K562 (cell line): ENCODE data around the gene TRIM2. TPM values are rescaled to one million over a fixed set of nuclear protein-coding genes. Genes with fewer than 3 reads are reported as not detected.
A peak's percentile ranks its signal among the peaks of the same experiment; 100 is the strongest.

ENCODE experiments used
- ATAC-seq: fragments of 200-7000 bp; cut with Tn5 transposase; 3 replicates; pipeline ENCODE4 v1.9.1; 2020; ENCODE audit warnings: moderate library complexity
- BruUV-seq: library from RNA; stranded (reverse); fragments of 400-500 nt; replicated peaks from 2 replicates; lab custom pipeline; 2021; lab: Mats Ljungman, UMichigan
- CTCF ChIA-PET: fragments of 300-600 bp; formaldehyde crosslinking; extraction: SDS; loops from one replicate; lab custom pipeline; 2021; ENCODE audit warnings: low intra/inter-chr PET ratio; lab: Yijun Ruan, JAX
- POLR2A ChIA-PET: fragments of 300-600, 350-650 bp; sonication (Branson Sonifier 250); formaldehyde crosslinking; extraction: SDS; loops from one replicate; lab custom pipeline; 2021; ENCODE audit warnings: antibody characterized with exemption, inconsistent platforms; lab: Yijun Ruan, JAX
- DNase-seq, 4 experiments: peaks; one replicate each; pipeline versions ENCODE4 v3.0.0 to v3.0.0-alpha.2; 2011 to 2018; ENCODE audit warnings: low spot score in 3 of 4, mixed read lengths in 3 of 4; ENCODE audit errors: extremely low read depth in 1 of 4
- FAIRE-seq: peaks from 2 replicates; lab custom pipeline; 2011; peaks lifted over from hg19 to GRCh38; lab: Jason Lieb, UNC
- H2AFZ ChIP-seq: 2 replicates; pipeline ENCODE4 v1.6.0; 2011; ENCODE audit warnings: low read depth, low read length, control low read depth, inconsistent platforms
- H3K27ac ChIP-seq: fragments of 200-600 bp; 3 replicates; pipeline ENCODE4 v1.8.0; 2011; ENCODE audit warnings: low read depth, mild to moderate bottlenecking, control low read depth, inconsistent platforms, low read length, moderate library complexity, mixed read lengths; ENCODE audit errors: extremely low read depth
- H3K27me3 ChIP-seq, 2 experiments: fragments of 300-600 bp in 1 of 2; 2 replicates in 1 of 2; 3 replicates in 1 of 2; pipeline versions ENCODE4 v1.6.0 to v1.8.0; 2011; ENCODE audit warnings: inconsistent platforms in 2 of 2, low read length in 2 of 2, mild to moderate bottlenecking in 1 of 2, mixed read lengths in 1 of 2, moderate library complexity in 1 of 2; ENCODE audit not compliant: control insufficient read depth in 2 of 2, insufficient read depth in 2 of 2
- H3K36me3 ChIP-seq: fragments of 300-600 bp; 3 replicates; pipeline ENCODE4 v1.8.0; 2011; ENCODE audit warnings: mild to moderate bottlenecking, low read length, inconsistent platforms; ENCODE audit not compliant: control insufficient read depth, insufficient read depth
- H3K4me1 ChIP-seq, 2 experiments: fragments of 200-600 bp in 1 of 2; replicated peaks in 1 of 2; 2 replicates in 1 of 2; 3 replicates in 1 of 2; pipeline versions ENCODE4 v1.5.1 to v1.8.0; 2011; ENCODE audit warnings: inconsistent platforms in 2 of 2, low read length in 2 of 2, mild to moderate bottlenecking in 1 of 2, mixed read lengths in 1 of 2, moderate library complexity in 1 of 2; ENCODE audit not compliant: control insufficient read depth in 2 of 2, insufficient read depth in 2 of 2
- H3K4me2 ChIP-seq: 2 replicates; pipeline ENCODE4 v1.6.1; 2011; ENCODE audit warnings: low read length, control low read depth, inconsistent platforms, mixed read lengths; ENCODE audit not compliant: insufficient read depth
- H3K4me3 ChIP-seq: fragments of 200-600 bp; sonication (generic), shearing (Covaris generic); 2 replicates; pipeline ENCODE4 v1.5.1; 2016; ENCODE audit warnings: control low read depth, inconsistent platforms
- H3K79me2 ChIP-seq: fragments of 200-600 bp; 3 replicates; pipeline ENCODE4 v1.8.0; 2011; ENCODE audit warnings: low read length, inconsistent platforms; ENCODE audit not compliant: control insufficient read depth, insufficient read depth
- H3K9ac ChIP-seq, 2 experiments: 2 replicates each; pipeline versions ENCODE4 v1.6.0 to v1.6.1; 2011; ENCODE audit warnings: low read depth in 2 of 2, low read length in 2 of 2, control low read depth in 1 of 2, inconsistent platforms in 1 of 2, mild to moderate bottlenecking in 1 of 2, mixed read lengths in 1 of 2; ENCODE audit not compliant: insufficient read depth in 1 of 2
- H3K9me1 ChIP-seq: one replicate; pipeline ENCODE4 v1.6.0; 2011; ENCODE audit warnings: inconsistent platforms, mild to moderate bottlenecking, low read length, moderate library complexity; ENCODE audit not compliant: control insufficient read depth, insufficient read depth
- H3K9me3 ChIP-seq: replicated peaks from 2 replicates; pipeline ENCODE4 v1.5.1; 2011; ENCODE audit warnings: low read depth, low read length, inconsistent platforms; ENCODE audit not compliant: control insufficient read depth, insufficient read depth
- H4K20me1 ChIP-seq: replicated peaks from 2 replicates; pipeline ENCODE4 v1.6.1; 2011; ENCODE audit warnings: low read length, inconsistent platforms, mixed read lengths; ENCODE audit not compliant: control insufficient read depth, insufficient read depth
- FOSL1 ChIP-seq: fragments of 200-800 bp; sonication (Bioruptor generic); conservative IDR thresholded peaks from 2 replicates; pipeline ENCODE4 v1.6.1; 2016; ENCODE audit warnings: missing genetic modification characterization, missing compliant biosample characterization
- PHF21A ChIP-seq: fragments of 450-650 bp; IDR thresholded peaks from 2 replicates; pipeline ENCODE4 v1.6.1; 2017; ENCODE audit warnings: low read depth, borderline replicate concordance
- PPARD ChIP-seq: fragments of 250-450 bp; sonication (Bioruptor Pico); IDR thresholded peaks from 2 replicates; pipeline ENCODE4 v1.8.0; 2022; ENCODE audit warnings: inconsistent platforms, mild to moderate bottlenecking, moderate library complexity
- RCOR1 ChIP-seq, 2 experiments: IDR thresholded peaks; 2 replicates each; pipeline ENCODE4 v1.6.1; 2012; ENCODE audit warnings: low read depth in 2 of 2, low read length in 2 of 2, borderline replicate concordance in 1 of 2, improper control_type of control experiment in 1 of 2
- WGBS: fragments of 100-300 bp; shearing (Covaris generic); methylation state at CpG from one replicate; pipeline ENCODE4 v1.1.6; 2016; ENCODE audit warnings: low coverage, mixed read lengths; ENCODE audit not compliant: insufficient coverage; ENCODE audit errors: missing lambda C conversion rate; 5-methylcytosine and 5-hydroxymethylcytosine counted together
- in situ Hi-C: fragments of 300-500 bp; cut with MboI; formaldehyde crosslinking; loops from 4 replicates; pipeline ENCODE4 v1.15.0; 2018; ENCODE audit warnings: inconsistent platforms, mixed read lengths
- intact Hi-C: fragments of 100-400 bp; cut with micrococcal nuclease; formaldehyde crosslinking; loops from 2 replicates; pipeline ENCODE4 v1.14.2; 2022
- polyA plus RNA-seq, 8 experiments: library from polyadenylated mRNA; depleted of rRNA in 4 of 8; stranded (reverse) in 5 of 8; unstranded in 3 of 8; fragments of >200 nt; fragmentation: Nextera tagmentation in 2 of 8; fragmentation: Illumina TruSeq in 1 of 8; extraction: Ambion mirVana in 2 of 8; extraction: Trizol in 1 of 8; gene quantifications; 2 replicates each; pipeline versions ENCODE4 v1.2.1 to v1.2.3, GENCODE V29; 2011 to 2014; ENCODE audit warnings: inconsistent platforms in 1 of 8, missing spikeins in 1 of 8
- total RNA-seq, 7 experiments: library from RNA; depleted of rRNA in 6 of 7; stranded (reverse); fragments of >200 nt in 6 of 7; fragmentation: Illumina TruSeq in 2 of 7; extraction: Trizol in 2 of 7; gene quantifications; 2 replicates each; pipeline versions ENCODE4 v1.2.1 to v1.2.3, GENCODE V29; 2011 to 2021; ENCODE audit warnings: low replicate concordance in 1 of 7
- TF ChIP-seq, protein P1 (sequence below): IDR thresholded peaks from 2 replicates; pipeline ENCODE4 v1.6.1; 2016; ENCODE audit warnings: missing genetic modification characterization, missing compliant biosample characterization

TRIM2 gene
- total and polyA plus RNA-seq, 9 of the 15 experiments (the other 6 are each of a cell fraction or from before 2014, with no cell fraction given), result 0.01 to 0.41 (median 0.13) TPM; not detected in 1

DNA sequence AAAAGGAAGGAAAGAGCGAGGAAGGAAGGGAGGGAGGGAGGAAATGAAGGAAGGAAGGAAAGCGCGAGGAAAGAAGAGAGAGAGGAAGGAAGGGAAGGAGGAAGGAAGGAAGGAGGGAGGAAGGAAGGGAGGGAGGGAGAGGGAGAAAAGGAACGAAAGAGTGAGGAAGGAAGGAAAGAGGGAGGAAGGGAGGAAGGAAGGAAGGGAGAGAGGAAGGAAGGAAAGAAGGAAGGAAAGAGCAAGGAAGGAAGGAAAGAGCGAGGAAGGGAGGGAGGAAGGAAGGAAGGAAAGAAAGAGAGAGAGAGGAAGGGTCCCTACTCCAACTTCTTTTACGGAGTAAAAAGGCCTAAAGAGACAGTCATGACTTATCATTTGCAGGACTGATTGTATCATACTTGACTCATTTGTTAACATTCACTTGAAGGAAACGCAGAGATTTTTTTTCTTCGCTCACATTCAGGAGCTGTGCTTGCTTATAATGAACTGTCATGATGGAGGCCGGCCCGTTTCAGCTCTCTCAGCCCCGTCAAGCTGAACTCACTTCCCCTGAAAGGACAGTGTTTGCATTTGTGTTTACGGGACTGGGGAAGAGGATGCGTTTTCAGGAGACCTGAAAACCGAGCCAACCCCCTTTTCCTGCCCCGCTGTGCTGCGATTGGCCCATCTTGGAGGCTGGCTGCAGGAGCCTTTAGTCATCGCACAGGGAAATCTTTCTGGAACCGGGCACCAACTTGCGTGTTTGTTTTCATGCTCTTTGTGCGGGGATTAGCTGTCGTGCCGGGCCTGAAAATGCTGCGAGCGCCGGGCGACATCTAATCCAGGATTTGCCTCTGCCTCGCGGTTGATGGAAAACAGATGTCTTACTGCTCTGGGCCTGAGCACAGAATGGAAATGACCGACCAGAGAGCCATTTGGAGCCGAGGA lies 17.8 kb downstream of the TRIM2 start:
- Histone ChIP-seq H3K27ac (no peak overlapping the region), H4K20me1 (no peaks in the 10 kb centered on the region), H2AFZ (0 out of 2 replicates have a peak overlapping the region, but pooled peaks have one; percentile 2), H3K4me3 (no peak overlapping the region), H3K79me2 (no peaks in the 10 kb centered on the region), H3K9me1 (no peaks in the 10 kb centered on the region), H3K9ac (no peak overlapping the region), H3K27me3 (peaks cover 25 to 29% of the 10 kb centered on the region in 2 experiments), H3K9me3 (no peaks in the 10 kb centered on the region), H3K36me3 (no peaks in the 10 kb centered on the region), H3K4me1 (peaks cover 0 to 10% of the 10 kb centered on the region in 2 experiments; a peak in 3 of 5 replicates), H3K4me2 (no peak overlapping the region)
- no peak for DNase-seq
- intact Hi-C loops (no loop called here), in situ Hi-C loops (no loop called here)
- no peak for TF ChIP-seq PPARD (CRISPR knock-in tag)
- TF ChIP-seq PHF21A, result peak; percentile 51; the same call in 1 of the 2 replicates
- TF ChIP-seq FOSL1, result peak; percentile 51
- peak in 1 of 2 experiments; percentile 40; a peak in 1 of 4 replicates for TF ChIP-seq RCOR1 (IDR thresholded peaks at IDR 0.05; ENCODE audit: borderline replicate concordance in 1 of 2, low read depth in 2 of 2, low read length in 2 of 2)
- TF ChIP-seq, protein P1, sequence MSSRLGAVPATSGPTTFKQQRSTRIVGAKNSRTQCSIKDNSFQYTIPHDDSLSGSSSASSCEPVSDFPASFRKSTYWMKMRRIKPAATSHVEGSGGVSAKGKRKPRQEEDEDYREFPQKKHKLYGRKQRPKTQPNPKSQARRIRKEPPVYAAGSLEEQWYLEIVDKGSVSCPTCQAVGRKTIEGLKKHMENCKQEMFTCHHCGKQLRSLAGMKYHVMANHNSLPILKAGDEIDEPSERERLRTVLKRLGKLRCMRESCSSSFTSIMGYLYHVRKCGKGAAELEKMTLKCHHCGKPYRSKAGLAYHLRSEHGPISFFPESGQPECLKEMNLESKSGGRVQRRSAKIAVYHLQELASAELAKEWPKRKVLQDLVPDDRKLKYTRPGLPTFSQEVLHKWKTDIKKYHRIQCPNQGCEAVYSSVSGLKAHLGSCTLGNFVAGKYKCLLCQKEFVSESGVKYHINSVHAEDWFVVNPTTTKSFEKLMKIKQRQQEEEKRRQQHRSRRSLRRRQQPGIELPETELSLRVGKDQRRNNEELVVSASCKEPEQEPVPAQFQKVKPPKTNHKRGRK (tag), result peak; percentile 83
- WGBS, result 10% methylated on average over 27 of the region's 30 CpGs
- no peak for ATAC-seq
- no peak for FAIRE-seq
- no TSS peak for BruUV-seq
- ChIA-PET POLR2A (interaction anchor here (1.2 kb wide), 1 partner anchor 9 kb away, joined by 3 read pairs; no protein-coding TSS in a partner anchor), CTCF (no interaction called here)
